NAMALWA (cell line): Measurements from ENCODE around the gene NPFFR1.
"Not testable (repeated sequence)": the region's sequence is repeated elsewhere in the genome, so short reads cannot be mapped to it uniquely, and the experiment has no call there.

ENCODE experiments used
- DNase-seq: peaks from one replicate; pipeline ENCODE4 v3.0.0-alpha.2; 2015; ENCODE audit warnings: low spot score

Gene NPFFR1

GRCh38 chr10:70285476-70285831 is 1.6 kb upstream of the NPFFR1 start:
- no peak for DNase-seq

GRCh38 chr10:70284542-70285475 is 1.0 kb upstream of the NPFFR1 start:
- no peak for DNase-seq

GRCh38 chr10:70283071-70283444 is 746 bp downstream of the NPFFR1 start:
- no peak for DNase-seq

GRCh38 chr10:70281609-70282008 is 2.2 kb downstream of the NPFFR1 start:
- no peak for DNase-seq

GRCh38 chr10:70280099-70280498 is 3.7 kb downstream of the NPFFR1 start:
- no peak for DNase-seq

- no peak for DNase-seq
Observed at GRCh38 chr10:70277396-70278030, 6.3 kb downstream of the NPFFR1 start.

GRCh38 chr10:70274643-70275042 is 9.2 kb downstream of the NPFFR1 start:
- DNase-seq, result no peak

- DNase-seq, result peak; percentile 60
Observed at GRCh38 chr10:70272925-70273316, 10.9 kb downstream of the NPFFR1 start.

GRCh38 chr10:70271996-70272924 is 11.5 kb downstream of the NPFFR1 start:
- no peak for DNase-seq

GRCh38 chr10:70270952-70271351 is 12.9 kb downstream of the NPFFR1 start:
- no peak for DNase-seq

GRCh38 chr10:70269741-70270140 is 14.1 kb downstream of the NPFFR1 start:
- no peak for DNase-seq

- DNase-seq, result no peak
Observed at GRCh38 chr10:70268376-70268775, 15.4 kb downstream of the NPFFR1 start.

- no peak for DNase-seq
Observed at GRCh38 chr10:70267161-70267933, 16.5 kb downstream of the NPFFR1 start.

- DNase-seq, result no peak
Observed at GRCh38 chr10:70266701-70267100, 17.1 kb downstream of the NPFFR1 start.

- DNase-seq, result no peak
Observed at GRCh38 chr10:70266056-70266455, 17.7 kb downstream of the NPFFR1 start.

GRCh38 chr10:70265032-70265689 is 18.6 kb downstream of the NPFFR1 start:
- peak; percentile 21 for DNase-seq

- no peak for DNase-seq
Observed at GRCh38 chr10:70260734-70261133, 23.1 kb downstream of the NPFFR1 start.

GRCh38 chr10:70260259-70260658 is 23.5 kb downstream of the NPFFR1 start:
- no peak for DNase-seq

- no peak for DNase-seq
Observed at GRCh38 chr10:70258216-70258615, 25.6 kb downstream of the NPFFR1 start.

GRCh38 chr10:70257816-70258215 is 26.0 kb downstream of the NPFFR1 start:
- DNase-seq, result not testable (repeated sequence)

GRCh38 chr10:70256463-70256862 is 27.3 kb downstream of the NPFFR1 start:
- DNase-seq, result no peak
